Measurements from ENCODE around the gene NIM1K. TPM values are rescaled to one million over a fixed set of nuclear protein-coding genes. Genes with fewer than 3 reads are reported as not detected.

The NIM1K gene
- total and polyA plus RNA-seq, 4 donors: 7.9 to 18.4 (median 13.0) TPM

DNA sequence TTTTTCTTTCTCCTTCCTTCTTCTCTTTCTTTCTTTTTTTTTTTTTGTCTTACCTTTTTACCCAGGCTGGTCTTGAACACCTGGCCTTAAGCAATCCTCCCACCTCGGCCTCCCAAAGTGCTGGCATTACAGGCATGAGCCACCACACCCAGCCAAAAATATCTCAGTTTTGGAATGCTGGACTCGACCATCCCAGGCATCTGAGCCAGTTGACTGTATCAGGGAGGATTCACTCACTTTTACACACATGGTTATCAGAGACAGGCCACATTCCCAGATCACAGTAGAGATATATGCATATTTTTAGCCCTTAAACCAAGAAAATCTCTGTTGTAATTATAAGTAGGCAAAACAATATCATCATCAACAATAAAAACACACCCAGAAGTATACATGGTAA is 21.9 kb downstream of the NIM1K start:
- WGBS (ENCODE audit: insufficient coverage): no CpG with 5 or more reads among the region's 2 CpGs
- H3K4me1 ChIP-seq (ENCODE audit: control insufficient read depth, insufficient read depth, low read length): peaks cover 5% of the 10 kb centered on the region
- no peaks in the 10 kb centered on the region for H3K27me3 ChIP-seq (ENCODE audit: control insufficient read depth, insufficient read depth, low read length)
- H3K4me3 ChIP-seq (ENCODE audit: low read depth, low read length): no peak overlapping the region
- DNase-seq (ENCODE audit: low read depth in 4 of 6, low spot score in 6 of 6): no peak
- H3K27ac ChIP-seq (ENCODE audit: low read depth, low read length): no peak overlapping the region
- H3K36me3 ChIP-seq (ENCODE audit: control insufficient read depth, insufficient read depth, low read length): peaks cover 2% of the 10 kb centered on the region
- no peaks in the 10 kb centered on the region for H3K9me3 ChIP-seq (ENCODE audit: control insufficient read depth, insufficient read depth, low read length)

DNA sequence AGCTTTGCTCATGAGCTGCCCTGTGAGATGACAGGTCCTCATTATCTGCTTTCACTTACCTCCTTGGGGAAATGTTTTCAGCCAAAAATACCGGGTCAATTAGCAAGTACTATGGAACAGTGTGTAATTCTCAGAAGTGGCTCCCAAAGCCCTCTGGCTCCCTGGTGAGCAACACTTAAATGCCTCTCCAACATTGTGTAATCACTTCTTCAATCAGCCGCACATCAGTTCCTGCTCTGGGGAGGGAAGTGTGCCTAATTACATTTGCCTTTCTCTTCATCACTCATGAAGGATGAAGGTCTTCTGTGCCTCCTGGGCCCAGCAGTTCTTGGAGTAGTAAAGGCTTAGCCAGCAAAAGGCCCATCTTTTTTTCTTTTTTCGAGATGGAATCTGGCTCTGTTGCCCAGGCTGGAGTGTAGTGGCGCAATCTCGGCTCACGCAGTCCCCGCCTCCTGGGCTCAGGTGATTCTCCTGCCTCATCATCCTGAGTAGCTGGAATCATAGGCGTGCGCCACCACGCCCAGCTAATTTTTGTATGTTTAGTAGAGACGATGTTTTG is 23.1 kb downstream of the NIM1K start:
- Histone ChIP-seq H3K4me1 (ENCODE audit: control insufficient read depth, insufficient read depth, low read length) (peaks cover 5% of the 10 kb centered on the region), H3K27me3 (ENCODE audit: control insufficient read depth, insufficient read depth, low read length) (no peaks in the 10 kb centered on the region), H3K9me3 (ENCODE audit: control insufficient read depth, insufficient read depth, low read length) (no peaks in the 10 kb centered on the region), H3K27ac (ENCODE audit: low read depth, low read length) (no peak overlapping the region), H3K36me3 (ENCODE audit: control insufficient read depth, insufficient read depth, low read length) (no peaks in the 10 kb centered on the region), H3K4me3 (ENCODE audit: low read depth, low read length) (no peak overlapping the region)
- DNase-seq (ENCODE audit: low read depth in 4 of 6, low spot score in 6 of 6): peak in 1 of 6 donors; percentile 32
- WGBS (ENCODE audit: insufficient coverage): 99% methylated on average over 9 of the region's 11 CpGs

DNA sequence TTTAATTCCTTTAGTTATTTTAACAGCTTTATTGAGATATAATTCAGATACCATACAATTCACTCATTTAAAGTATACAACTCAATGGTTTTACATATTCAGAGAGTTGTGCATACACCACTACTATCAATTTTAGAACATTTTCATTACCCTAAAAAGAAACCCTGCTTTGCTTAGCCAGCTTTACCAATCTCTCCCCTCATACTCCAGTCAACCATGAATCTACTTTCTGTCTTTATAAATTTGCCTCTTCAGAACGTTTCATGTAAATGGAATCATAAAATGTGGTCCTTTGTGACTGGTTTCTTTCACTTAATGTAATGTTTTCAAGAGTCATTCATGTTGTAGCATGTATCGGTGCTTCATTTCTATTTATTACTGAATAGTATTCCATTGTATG is 24.9 kb downstream of the NIM1K start:
- no CpG with 5 or more reads among the region's 2 CpGs for WGBS (ENCODE audit: insufficient coverage)
- Histone ChIP-seq H3K9me3 (ENCODE audit: control insufficient read depth, insufficient read depth, low read length) (no peaks in the 10 kb centered on the region), H3K27ac (ENCODE audit: low read depth, low read length) (no peak overlapping the region)

DNA sequence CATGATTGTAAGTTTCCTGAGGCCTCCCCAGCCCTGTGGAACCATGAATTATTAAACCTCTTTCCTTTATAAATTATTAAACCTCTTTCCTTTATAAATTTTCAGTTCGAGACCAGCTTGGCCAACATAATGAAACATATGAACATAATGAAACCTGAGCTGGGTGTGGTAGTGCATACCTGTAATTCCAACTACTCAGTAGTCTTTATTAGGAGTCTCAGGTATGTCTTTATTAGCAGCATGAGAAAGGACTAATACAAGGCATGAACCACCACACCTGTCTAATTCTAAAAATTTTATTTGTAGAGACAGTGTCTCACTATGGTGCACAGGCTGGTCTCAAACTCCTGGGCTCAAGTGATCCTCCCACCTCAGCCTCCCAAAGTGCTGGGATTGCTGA is 27.1 kb downstream of the NIM1K start:
- Histone ChIP-seq H3K27ac (ENCODE audit: low read depth, low read length) (no peak overlapping the region), H3K27me3 (ENCODE audit: control insufficient read depth, insufficient read depth, low read length) (no peaks in the 10 kb centered on the region), H3K9me3 (ENCODE audit: control insufficient read depth, insufficient read depth, low read length) (no peaks in the 10 kb centered on the region), H3K4me1 (ENCODE audit: control insufficient read depth, insufficient read depth, low read length) (peaks cover 5% of the 10 kb centered on the region), H3K4me3 (ENCODE audit: low read depth, low read length) (no peak overlapping the region), H3K36me3 (ENCODE audit: control insufficient read depth, insufficient read depth, low read length) (no peaks in the 10 kb centered on the region)
- no CpG with 5 or more reads among the region's 1 CpG for WGBS (ENCODE audit: insufficient coverage)
- DNase-seq (ENCODE audit: low read depth in 4 of 6, low spot score in 6 of 6): no peak

More for the DNA sequence above, 24.9 kb downstream of the NIM1K start:
- no peak for DNase-seq (ENCODE audit: low read depth in 4 of 6, low spot score in 6 of 6)
- no peaks in the 10 kb centered on the region for H3K36me3 ChIP-seq (ENCODE audit: control insufficient read depth, insufficient read depth, low read length)
- no peaks in the 10 kb centered on the region for H3K27me3 ChIP-seq (ENCODE audit: control insufficient read depth, insufficient read depth, low read length)
- H3K4me3 ChIP-seq (ENCODE audit: low read depth, low read length): no peak overlapping the region
- peaks cover 5% of the 10 kb centered on the region for H3K4me1 ChIP-seq (ENCODE audit: control insufficient read depth, insufficient read depth, low read length)

DNA sequence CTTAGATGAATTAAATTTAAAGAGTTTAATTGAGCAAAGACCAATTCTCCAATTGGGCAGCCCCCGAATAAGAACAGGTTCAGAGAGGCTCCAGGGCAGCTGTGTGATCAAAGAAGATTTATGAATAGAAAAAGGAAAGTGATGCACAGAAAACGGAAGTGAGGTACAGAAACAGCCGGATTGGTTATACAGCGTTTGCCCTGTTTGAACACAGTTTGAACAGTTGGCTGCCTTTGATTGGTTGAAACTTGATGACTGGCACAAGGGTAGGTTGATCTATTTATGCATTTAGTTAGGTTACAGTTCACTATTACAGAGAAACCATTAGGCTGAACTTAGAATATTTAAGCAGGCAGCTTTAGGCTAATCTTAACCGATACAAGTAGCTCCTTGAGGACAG is 29.5 kb downstream of the NIM1K start:
- Histone ChIP-seq H3K4me3 (ENCODE audit: low read depth, low read length) (no peak overlapping the region), H3K4me1 (ENCODE audit: control insufficient read depth, insufficient read depth, low read length) (no peaks in the 10 kb centered on the region), H3K27ac (ENCODE audit: low read depth, low read length) (no peak overlapping the region), H3K9me3 (ENCODE audit: control insufficient read depth, insufficient read depth, low read length) (no peaks in the 10 kb centered on the region), H3K36me3 (ENCODE audit: control insufficient read depth, insufficient read depth, low read length) (no peaks in the 10 kb centered on the region), H3K27me3 (ENCODE audit: control insufficient read depth, insufficient read depth, low read length) (no peaks in the 10 kb centered on the region)
- WGBS (ENCODE audit: insufficient coverage): 92% methylated on average over 5 of the region's 5 CpGs
- DNase-seq (ENCODE audit: low read depth in 4 of 6, low spot score in 6 of 6): no peak

DNA sequence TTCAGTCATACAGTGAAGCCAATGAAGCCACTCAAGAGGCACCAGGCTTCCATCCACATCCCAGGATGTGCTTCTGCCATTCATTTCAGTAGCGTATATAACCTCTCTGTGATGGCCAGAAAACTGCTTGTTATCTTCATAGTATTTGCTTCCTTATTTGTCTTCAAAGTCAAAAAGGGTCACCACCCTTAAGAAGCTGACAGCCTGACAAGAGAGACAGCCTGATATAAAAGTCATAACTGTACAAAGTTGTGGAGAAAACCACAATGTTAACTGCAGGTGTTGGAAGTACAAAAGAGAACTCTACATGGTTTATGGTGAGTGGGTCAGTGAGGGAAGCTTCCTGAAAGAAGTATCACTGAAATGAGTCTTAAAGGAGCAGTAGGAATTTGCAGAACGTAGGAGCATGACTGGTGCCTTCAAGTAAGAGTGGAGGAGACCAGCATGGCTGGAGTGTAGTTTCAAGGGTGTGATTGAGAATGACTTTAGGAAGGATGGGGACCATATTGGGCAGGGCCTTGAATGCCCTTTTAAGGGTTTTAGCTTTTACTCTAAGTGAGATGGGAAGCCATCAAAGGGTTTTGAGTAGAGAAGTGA is 33.7 kb downstream of the NIM1K start:
- H3K36me3 ChIP-seq (ENCODE audit: control insufficient read depth, insufficient read depth, low read length): no peaks in the 10 kb centered on the region
- H3K9me3 ChIP-seq (ENCODE audit: control insufficient read depth, insufficient read depth, low read length): no peaks in the 10 kb centered on the region
- no peak overlapping the region for H3K27ac ChIP-seq (ENCODE audit: low read depth, low read length)
- H3K27me3 ChIP-seq (ENCODE audit: control insufficient read depth, insufficient read depth, low read length): no peaks in the 10 kb centered on the region
- no peak for DNase-seq (ENCODE audit: low read depth in 4 of 6, low spot score in 6 of 6)
- H3K4me3 ChIP-seq (ENCODE audit: low read depth, low read length): no peak overlapping the region
- no peaks in the 10 kb centered on the region for H3K4me1 ChIP-seq (ENCODE audit: control insufficient read depth, insufficient read depth, low read length)
- WGBS (ENCODE audit: insufficient coverage): 90% methylated on average over 2 of the region's 2 CpGs

DNA sequence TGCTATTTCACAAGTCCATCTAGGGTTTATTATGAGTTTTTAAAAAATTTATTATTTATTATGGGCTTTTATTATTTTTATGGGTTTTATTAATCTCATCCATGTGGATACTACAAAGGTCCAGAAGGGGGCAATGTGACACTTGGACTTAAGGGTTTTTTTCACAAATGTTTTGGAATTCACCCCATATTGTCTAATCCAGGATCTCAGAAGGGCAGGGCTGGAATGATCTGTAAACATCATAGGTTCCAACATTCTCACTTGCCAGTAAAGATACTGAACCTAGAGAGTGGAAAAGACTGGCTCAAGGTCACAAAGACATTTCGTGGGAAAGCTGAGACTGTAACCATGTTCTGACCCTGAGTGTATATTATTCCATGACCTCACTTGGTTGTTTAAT is 35.6 kb downstream of the NIM1K start:
- DNase-seq (ENCODE audit: low read depth in 4 of 6, low spot score in 6 of 6): no peak
- no CpG with 5 or more reads among the region's 1 CpG for WGBS (ENCODE audit: insufficient coverage)
- Histone ChIP-seq H3K27me3 (ENCODE audit: control insufficient read depth, insufficient read depth, low read length) (no peaks in the 10 kb centered on the region), H3K9me3 (ENCODE audit: control insufficient read depth, insufficient read depth, low read length) (no peaks in the 10 kb centered on the region), H3K4me1 (ENCODE audit: control insufficient read depth, insufficient read depth, low read length) (no peaks in the 10 kb centered on the region), H3K4me3 (ENCODE audit: low read depth, low read length) (no peak overlapping the region), H3K36me3 (ENCODE audit: control insufficient read depth, insufficient read depth, low read length) (no peaks in the 10 kb centered on the region), H3K27ac (ENCODE audit: low read depth, low read length) (no peak overlapping the region)

DNA sequence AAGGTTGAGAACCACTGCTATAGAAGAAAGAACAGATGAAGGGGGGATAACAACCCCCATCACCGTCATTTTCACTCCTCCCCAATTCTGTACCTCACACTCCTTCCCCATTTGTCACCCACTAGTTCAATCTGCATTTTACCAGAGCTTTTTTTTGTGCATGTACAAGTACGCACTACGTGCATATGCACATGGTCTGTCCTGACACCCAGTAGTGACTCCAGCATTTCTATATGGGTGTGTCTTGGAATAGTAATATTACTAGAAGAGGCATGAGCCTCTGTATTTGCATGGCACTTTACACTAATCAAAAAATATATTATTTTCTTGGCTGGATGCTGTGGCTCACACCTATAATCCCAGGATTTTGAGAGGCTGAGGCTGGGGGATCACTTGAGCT is 38.7 kb downstream of the NIM1K start:
- H3K4me1 ChIP-seq (ENCODE audit: control insufficient read depth, insufficient read depth, low read length): no peaks in the 10 kb centered on the region
- no CpG with 5 or more reads among the region's 3 CpGs for WGBS (ENCODE audit: insufficient coverage)
- H3K27me3 ChIP-seq (ENCODE audit: control insufficient read depth, insufficient read depth, low read length): no peaks in the 10 kb centered on the region
- H3K4me3 ChIP-seq (ENCODE audit: low read depth, low read length): no peak overlapping the region
- H3K9me3 ChIP-seq (ENCODE audit: control insufficient read depth, insufficient read depth, low read length): no peaks in the 10 kb centered on the region
- no peaks in the 10 kb centered on the region for H3K36me3 ChIP-seq (ENCODE audit: control insufficient read depth, insufficient read depth, low read length)
- DNase-seq (ENCODE audit: low read depth in 4 of 6, low spot score in 6 of 6): no peak
- H3K27ac ChIP-seq (ENCODE audit: low read depth, low read length): no peak overlapping the region

DNA sequence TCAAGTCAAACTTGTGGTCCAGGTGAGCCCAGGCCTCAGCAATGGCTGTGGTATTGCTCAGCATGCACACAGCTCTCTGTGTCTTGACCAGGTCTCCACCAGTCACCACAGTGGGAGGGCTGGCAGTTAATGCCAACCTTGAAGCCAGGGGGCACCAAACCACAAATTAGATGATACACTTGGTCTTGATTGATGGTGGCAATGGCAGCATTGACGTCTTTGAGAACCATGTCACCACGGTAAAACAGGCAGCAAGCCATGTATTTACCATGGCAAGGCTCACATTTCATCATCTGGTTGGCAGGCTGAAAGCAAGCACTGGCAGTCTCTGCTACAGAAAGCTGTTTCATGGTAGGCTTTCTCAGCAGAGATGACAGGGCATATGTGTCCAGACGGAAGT is 40.0 kb downstream of the NIM1K start:
- Histone ChIP-seq H3K4me1 (ENCODE audit: control insufficient read depth, insufficient read depth, low read length) (no peaks in the 10 kb centered on the region), H3K9me3 (ENCODE audit: control insufficient read depth, insufficient read depth, low read length) (no peaks in the 10 kb centered on the region), H3K27me3 (ENCODE audit: control insufficient read depth, insufficient read depth, low read length) (no peaks in the 10 kb centered on the region), H3K36me3 (ENCODE audit: control insufficient read depth, insufficient read depth, low read length) (no peaks in the 10 kb centered on the region), H3K27ac (ENCODE audit: low read depth, low read length) (no peak overlapping the region), H3K4me3 (ENCODE audit: low read depth, low read length) (no peak overlapping the region)
- no peak for DNase-seq (ENCODE audit: low read depth in 4 of 6, low spot score in 6 of 6)
- WGBS (ENCODE audit: insufficient coverage): 53% methylated on average over 2 of the region's 3 CpGs

Data from spinal cord (tissue), 10 donors.